Esophagus squamous epithelium (tissue), 4 donors: ENCODE results near the gene RAB8A.

ENCODE experiments used
- POLR2A ChIP-seq, 4 donors: fragments of 450-650 bp; IDR thresholded peaks; one replicate each; pipeline ENCODE4 v1.6.1; 2017; ENCODE audit warnings: antibody characterized with exemption in 4 of 4, mild to moderate bottlenecking in 4 of 4, moderate library complexity in 3 of 4
- TF ChIP-seq, protein P1 (sequence below), 6 experiments: fragments of 450-650 bp in 4 of 6; fragments of 200-600 bp in 2 of 6; sonication (generic) in 2 of 6; IDR thresholded peaks; one replicate each; pipeline ENCODE4 v1.5.1; 2016 to 2019; ENCODE audit warnings: antibody characterized with exemption in 6 of 6, mild to moderate bottlenecking in 4 of 6, moderate library complexity in 4 of 6

DNA sequence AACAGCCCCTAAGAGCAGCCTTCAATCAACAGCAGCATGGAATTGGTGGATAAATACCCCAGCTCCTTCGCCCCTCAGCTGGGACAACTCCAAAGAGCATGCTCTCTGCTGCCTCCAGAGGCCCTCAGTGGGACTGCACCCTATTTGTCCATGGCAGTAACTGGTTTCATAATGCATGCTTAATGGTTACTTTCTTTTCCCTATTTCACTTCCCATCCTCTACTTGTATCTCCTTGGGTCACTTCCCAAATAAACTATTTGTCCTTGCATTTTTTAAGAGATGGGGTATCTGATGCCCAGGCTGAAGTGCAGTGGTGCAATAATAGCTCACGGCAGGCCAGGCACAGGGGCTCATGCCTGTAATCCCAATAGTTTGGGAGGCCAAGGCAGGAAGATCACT is 48.9 kb upstream of the RAB8A start:
- TF ChIP-seq, protein P1, sequence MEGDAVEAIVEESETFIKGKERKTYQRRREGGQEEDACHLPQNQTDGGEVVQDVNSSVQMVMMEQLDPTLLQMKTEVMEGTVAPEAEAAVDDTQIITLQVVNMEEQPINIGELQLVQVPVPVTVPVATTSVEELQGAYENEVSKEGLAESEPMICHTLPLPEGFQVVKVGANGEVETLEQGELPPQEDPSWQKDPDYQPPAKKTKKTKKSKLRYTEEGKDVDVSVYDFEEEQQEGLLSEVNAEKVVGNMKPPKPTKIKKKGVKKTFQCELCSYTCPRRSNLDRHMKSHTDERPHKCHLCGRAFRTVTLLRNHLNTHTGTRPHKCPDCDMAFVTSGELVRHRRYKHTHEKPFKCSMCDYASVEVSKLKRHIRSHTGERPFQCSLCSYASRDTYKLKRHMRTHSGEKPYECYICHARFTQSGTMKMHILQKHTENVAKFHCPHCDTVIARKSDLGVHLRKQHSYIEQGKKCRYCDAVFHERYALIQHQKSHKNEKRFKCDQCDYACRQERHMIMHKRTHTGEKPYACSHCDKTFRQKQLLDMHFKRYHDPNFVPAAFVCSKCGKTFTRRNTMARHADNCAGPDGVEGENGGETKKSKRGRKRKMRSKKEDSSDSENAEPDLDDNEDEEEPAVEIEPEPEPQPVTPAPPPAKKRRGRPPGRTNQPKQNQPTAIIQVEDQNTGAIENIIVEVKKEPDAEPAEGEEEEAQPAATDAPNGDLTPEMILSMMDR (IDR thresholded peaks at IDR 0.05), result peak; percentile 80 to 88 (median 81)
- no peak for TF ChIP-seq POLR2A (IDR thresholded peaks at IDR 0.05)
